ENCODE measurements around the gene BRCC3. TPM values are rescaled to one million over a fixed set of nuclear protein-coding genes. Genes with fewer than 3 reads are reported as not detected.

Gene BRCC3
- total RNA-seq, 2 donors from 2014 or later = 7.6 to 8.3 TPM

GRCh38 chrX:155046129-155046810 lies 25.0 kb upstream of the BRCC3 start:
- DNase-seq (ENCODE audit: low spot score) = no peak
- H3K27me3 ChIP-seq = no peaks in the 10 kb centered on the region
- H3K36me3 ChIP-seq = no peaks in the 10 kb centered on the region
- no peaks in the 10 kb centered on the region for H3K9me3 ChIP-seq
- TF ChIP-seq CTCF (IDR thresholded peaks at IDR 0.05) = no peak
- H3K4me3 ChIP-seq = no peak overlapping the region
- H3K27ac ChIP-seq = peak overlapping the region in 1 of 2 donors; percentile 5
- peaks cover 0 to 8% of the 10 kb centered on the region in 2 donors for H3K4me1 ChIP-seq

GRCh38 chrX:155046811-155047528 lies 24.3 kb upstream of the BRCC3 start:
- H3K4me3 ChIP-seq = no peak overlapping the region
- DNase-seq (ENCODE audit: low spot score) = no peak
- no peaks in the 10 kb centered on the region for H3K36me3 ChIP-seq
- no peaks in the 10 kb centered on the region for H3K27me3 ChIP-seq
- peak overlapping the region in 1 of 2 donors; percentile 5 for H3K27ac ChIP-seq
- TF ChIP-seq CTCF (IDR thresholded peaks at IDR 0.05) = no peak
- H3K4me1 ChIP-seq = peaks cover 0 to 8% of the 10 kb centered on the region in 2 donors
- no peaks in the 10 kb centered on the region for H3K9me3 ChIP-seq

- no peaks in the 10 kb centered on the region for H3K36me3 ChIP-seq
- H3K9me3 ChIP-seq = no peaks in the 10 kb centered on the region
- no peaks in the 10 kb centered on the region for H3K27me3 ChIP-seq
- no peak overlapping the region for H3K4me3 ChIP-seq
- peaks cover 0 to 8% of the 10 kb centered on the region in 2 donors for H3K4me1 ChIP-seq
- TF ChIP-seq CTCF (IDR thresholded peaks at IDR 0.05) = peak; percentile 47 to 66
- no peak for DNase-seq (ENCODE audit: low spot score)
- H3K27ac ChIP-seq = no peak overlapping the region
Measured at GRCh38 chrX:155048977-155049619, 22.2 kb upstream of the BRCC3 start.

- no peaks in the 10 kb centered on the region for H3K36me3 ChIP-seq
- no peak overlapping the region for H3K4me3 ChIP-seq
- TF ChIP-seq CTCF (IDR thresholded peaks at IDR 0.05) = no peak
- no peak overlapping the region for H3K27ac ChIP-seq
- no peaks in the 10 kb centered on the region for H3K27me3 ChIP-seq
- no peak for DNase-seq (ENCODE audit: low spot score)
- peaks cover 0 to 8% of the 10 kb centered on the region in 2 donors for H3K4me1 ChIP-seq
- no peaks in the 10 kb centered on the region for H3K9me3 ChIP-seq
Measured at GRCh38 chrX:155052738-155053498, 18.4 kb upstream of the BRCC3 start.

- Histone ChIP-seq H3K4me1 (peaks cover 0 to 5% of the 10 kb centered on the region in 2 donors), H3K27ac (no peak overlapping the region), H3K4me3 (no peak overlapping the region), H3K36me3 (no peaks in the 10 kb centered on the region), H3K27me3 (no peaks in the 10 kb centered on the region), H3K9me3 (no peaks in the 10 kb centered on the region)
- TF ChIP-seq CTCF (IDR thresholded peaks at IDR 0.05) = no peak
- DNase-seq (ENCODE audit: low spot score) = no peak
Measured at GRCh38 chrX:155053656-155054055, 17.7 kb upstream of the BRCC3 start.
